Uterus (tissue), 4 donors: ENCODE results near the gene MOB3A. TPM values are rescaled to one million over a fixed set of nuclear protein-coding genes. Genes with fewer than 3 reads are reported as not detected.

Source experiments
- DNase-seq, 2 donors: peaks; one replicate each; pipeline ENCODE4 v3.0.0-alpha.2; 2019 to 2020
- H3K27ac ChIP-seq, 2 donors: fragments of 200-600 bp; sonication (generic); 1 replicate in 1 of 2; 2 replicates in 1 of 2; pipeline ENCODE4 v1.5.1; 2016 to 2018
- H3K27me3 ChIP-seq, 2 donors: fragments of 200-600 bp; sonication (generic); one replicate each; pipeline ENCODE4 v1.5.1; 2018 to 2019; ENCODE audit warnings: control low read depth in 1 of 2
- H3K36me3 ChIP-seq, 2 donors: fragments of 200-600 bp; sonication (generic); one replicate each; pipeline ENCODE4 v1.5.1; 2019; ENCODE audit warnings: control low read depth in 1 of 2
- H3K4me1 ChIP-seq, 2 donors: fragments of 200-600 bp; sonication (generic); one replicate each; pipeline ENCODE4 v1.5.1; 2018 to 2019; ENCODE audit warnings: control low read depth in 1 of 2
- H3K4me3 ChIP-seq, 2 donors: fragments of 200-600 bp; sonication (generic); 1 replicate in 1 of 2; 2 replicates in 1 of 2; pipeline ENCODE4 v1.5.1; 2018 to 2019; ENCODE audit warnings: mild to moderate bottlenecking in 1 of 2
- H3K9me3 ChIP-seq, 2 donors: fragments of 200-600 bp; sonication (generic); one replicate each; pipeline ENCODE4 v1.5.1; 2019; ENCODE audit warnings: control low read depth in 1 of 2
- CTCF ChIP-seq, 4 experiments: fragments of 200-600 bp in 2 of 4; fragments of 450-650 bp in 2 of 4; sonication (generic) in 2 of 4; IDR thresholded peaks; one replicate each; pipeline ENCODE4 v1.5.1; 2016 to 2019; ENCODE audit warnings: antibody characterized with exemption in 4 of 4, mild to moderate bottlenecking in 2 of 4, moderate library complexity in 1 of 4
- POLR2A ChIP-seq, 2 donors: fragments of 450-650 bp; IDR thresholded peaks; one replicate each; pipeline ENCODE4 v1.6.1; 2016; ENCODE audit warnings: antibody characterized with exemption in 2 of 2, mild to moderate bottlenecking in 1 of 2, moderate library complexity in 1 of 2
- intact Hi-C: fragments of 100-400 bp; cut with DNase I; formaldehyde crosslinking; loops from one replicate; pipeline ENCODE4 v1.15.1; 2023; ENCODE audit warnings: low total_unique reads
- total RNA-seq, 4 donors: library from RNA; depleted of rRNA in 3 of 4; stranded (reverse); fragments of >200 nt in 3 of 4; gene quantifications; one replicate each; pipeline versions ENCODE4 v1.1.0 to v1.2.4, GENCODE V29; 2014 to 2023
- donor health status: DM: yes; HTN: yes; CAD: no.

Gene MOB3A
- total RNA-seq, 4 donors from 2014 or later, result 10.2 to 81.4 (median 20.7) TPM

- no peak for TF ChIP-seq CTCF (IDR thresholded peaks at IDR 0.05)
- Histone ChIP-seq H3K9me3 (no peaks in the 10 kb centered on the region), H3K36me3 (no peaks in the 10 kb centered on the region), H3K4me3 (no peak overlapping the region), H3K27me3 (no peaks in the 10 kb centered on the region), H3K27ac (no peak overlapping the region), H3K4me1 (peaks cover 0 to 4% of the 10 kb centered on the region in 2 donors)
- intact Hi-C loops, result no loop called here
- no peak for DNase-seq
These were observed 16.9 kb downstream of the MOB3A start for GRCh38 chr19:2079076-2079864.

GRCh38 chr19:2077833-2078619, 18.1 kb downstream of the MOB3A start:
- intact Hi-C loops, result no loop called here
- no peaks in the 10 kb centered on the region for H3K36me3 ChIP-seq
- no peak overlapping the region for H3K27ac ChIP-seq
- H3K4me3 ChIP-seq, result no peak overlapping the region
- no peaks in the 10 kb centered on the region for H3K9me3 ChIP-seq
- DNase-seq, result no peak
- TF ChIP-seq CTCF (IDR thresholded peaks at IDR 0.05), result no peak
- no peak for TF ChIP-seq POLR2A (IDR thresholded peaks at IDR 0.05)
- H3K27me3 ChIP-seq, result no peaks in the 10 kb centered on the region
- H3K4me1 ChIP-seq, result peaks cover 0 to 1% of the 10 kb centered on the region in 2 donors

GRCh38 chr19:2077398-2077797, 18.7 kb downstream of the MOB3A start:
- no peak overlapping the region for H3K27ac ChIP-seq
- TF ChIP-seq POLR2A (IDR thresholded peaks at IDR 0.05) (no peak), CTCF (IDR thresholded peaks at IDR 0.05) (no peak)
- no peak for DNase-seq
- H3K4me3 ChIP-seq, result no peak overlapping the region
- H3K4me1 ChIP-seq, result no peaks in the 10 kb centered on the region
- H3K9me3 ChIP-seq, result no peaks in the 10 kb centered on the region
- H3K36me3 ChIP-seq, result no peaks in the 10 kb centered on the region
- no peaks in the 10 kb centered on the region for H3K27me3 ChIP-seq
- intact Hi-C loops, result no loop called here

GRCh38 chr19:2076526-2076944, 19.6 kb downstream of the MOB3A start:
- Histone ChIP-seq H3K4me1 (no peaks in the 10 kb centered on the region), H3K27me3 (no peaks in the 10 kb centered on the region), H3K9me3 (no peaks in the 10 kb centered on the region), H3K4me3 (no peak overlapping the region), H3K36me3 (no peaks in the 10 kb centered on the region), H3K27ac (no peak overlapping the region)
- intact Hi-C loops, result no loop called here
- TF ChIP-seq CTCF (IDR thresholded peaks at IDR 0.05) (no peak), POLR2A (IDR thresholded peaks at IDR 0.05) (no peak)
- no peak for DNase-seq
